ENCODE measurements around the gene PTPRF. TPM values are rescaled to one million over a fixed set of nuclear protein-coding genes. Genes with fewer than 3 reads are reported as not detected.

The PTPRF gene
- total and polyA plus RNA-seq, 4 experiments from 2014 or later, result not detected

DNA sequence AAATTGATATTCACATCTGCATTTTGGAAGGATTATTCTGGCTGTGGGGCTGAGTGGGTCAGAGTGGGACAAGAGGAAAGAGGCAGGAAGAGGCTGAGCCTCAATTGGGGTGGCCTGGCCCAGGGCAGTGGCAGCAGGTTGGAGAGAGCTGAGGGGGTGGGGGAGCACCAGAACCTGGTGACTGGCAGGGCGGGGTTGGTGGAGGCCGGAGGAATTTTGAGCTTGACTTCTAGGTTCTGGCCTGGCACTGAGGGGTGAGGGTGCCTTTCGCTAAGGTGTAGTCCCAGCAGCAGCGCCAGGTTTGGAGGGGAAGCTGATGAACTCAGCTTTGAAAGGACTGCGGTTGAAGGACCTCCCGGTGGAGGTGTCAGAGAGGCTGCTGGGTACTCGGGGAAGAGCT, 85.7 kb downstream of the PTPRF start:
- ChIA-PET CTCF (ENCODE audit: partially characterized antibody) (no interaction called here), POLR2A (ENCODE audit: partially characterized antibody) (no interaction called here)
- no peaks in the 10 kb centered on the region for H3K9me3 ChIP-seq (ENCODE audit: control insufficient read depth in 1 of 2, low read length in 2 of 2)
- Mint-ChIP-seq H3K4me1 (peaks cover 0 to 1% (median 0%) of the 10 kb centered on the region in 4 donors), H3K36me3 (no peaks in the 10 kb centered on the region), H3K4me3 (no peak overlapping the region), H3K27me3 (peaks cover 1% of the 10 kb centered on the region in 2 donors), H3K27ac (peak overlapping the region in 1 of 7 donors; percentile 1), H3K9me3 (peaks cover 0 to 3% (median 0%) of the 10 kb centered on the region in 8 donors)
- intact Hi-C loops (cut with micrococcal nuclease), result no loop called here
- no peaks in the 10 kb centered on the region for H3K36me3 ChIP-seq (ENCODE audit: insufficient read depth, low read length)
- H3K4me1 ChIP-seq (ENCODE audit: insufficient read depth, low read length), result no peaks in the 10 kb centered on the region
- H3K4me3 ChIP-seq (ENCODE audit: low read length in 2 of 2), result no peak overlapping the region
- no peak for DNase-seq
- no peaks in the 10 kb centered on the region for H3K27me3 ChIP-seq (ENCODE audit: insufficient read depth, low read length)
- no peak overlapping the region for H3K27ac ChIP-seq (ENCODE audit: low read depth, low read length)

DNA sequence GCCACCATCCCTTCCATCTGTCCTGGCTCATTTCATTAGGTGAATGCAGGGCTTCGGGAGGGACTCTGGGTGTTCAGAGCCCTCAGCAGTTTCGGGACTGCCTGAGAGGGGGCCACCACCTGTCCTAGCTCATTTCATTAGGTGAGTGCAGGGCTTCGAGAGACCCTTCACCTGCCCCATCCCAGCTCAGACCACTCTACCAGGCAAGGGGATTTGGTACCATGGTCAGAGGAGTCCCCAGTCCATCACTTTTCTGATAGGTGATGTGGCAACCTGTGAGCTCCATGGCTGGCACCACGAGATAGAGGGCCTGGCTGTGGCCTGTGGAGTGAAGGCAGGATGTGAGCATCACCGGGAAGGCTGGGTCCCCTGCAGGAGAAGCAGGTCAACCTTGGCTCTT, 86.3 kb downstream of the PTPRF start:
- Mint-ChIP-seq H3K4me1 (no peaks in the 10 kb centered on the region), H3K27me3 (peaks cover 1% of the 10 kb centered on the region in 2 donors), H3K27ac (no peak overlapping the region), H3K36me3 (no peaks in the 10 kb centered on the region), H3K4me3 (no peak overlapping the region), H3K9me3 (peaks cover 0 to 3% (median 0%) of the 10 kb centered on the region in 8 donors)
- ChIA-PET CTCF (ENCODE audit: partially characterized antibody) (no interaction called here), POLR2A (ENCODE audit: partially characterized antibody) (no interaction called here)
- H3K27ac ChIP-seq (ENCODE audit: low read depth, low read length), result no peak overlapping the region
- intact Hi-C loops (cut with micrococcal nuclease), result no loop called here
- H3K27me3 ChIP-seq (ENCODE audit: insufficient read depth, low read length), result no peaks in the 10 kb centered on the region
- no peaks in the 10 kb centered on the region for H3K9me3 ChIP-seq (ENCODE audit: control insufficient read depth in 1 of 2, low read length in 2 of 2)
- DNase-seq, result no peak
- no peak overlapping the region for H3K4me3 ChIP-seq (ENCODE audit: low read length in 2 of 2)
- H3K4me1 ChIP-seq (ENCODE audit: insufficient read depth, low read length), result no peaks in the 10 kb centered on the region
- no peaks in the 10 kb centered on the region for H3K36me3 ChIP-seq (ENCODE audit: insufficient read depth, low read length)

DNA sequence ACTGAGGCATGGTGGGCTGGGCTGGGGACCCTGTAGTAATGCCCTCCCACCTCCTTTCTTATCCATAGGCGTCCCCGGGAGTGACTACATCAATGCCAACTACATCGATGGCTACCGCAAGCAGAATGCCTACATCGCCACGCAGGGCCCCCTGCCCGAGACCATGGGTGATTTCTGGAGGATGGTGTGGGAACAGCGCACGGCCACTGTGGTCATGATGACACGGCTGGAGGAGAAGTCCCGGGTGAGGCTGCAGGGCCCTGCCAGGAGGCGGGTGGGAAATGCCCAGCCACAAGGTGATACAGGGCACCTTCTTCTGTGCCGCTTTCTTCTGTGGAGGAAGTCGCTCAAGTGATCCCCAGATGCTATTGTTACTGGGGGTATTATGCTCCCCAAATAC, 87.0 kb downstream of the PTPRF start:
- Mint-ChIP-seq H3K36me3 (no peaks in the 10 kb centered on the region), H3K9me3 (peaks cover 0 to 3% (median 0%) of the 10 kb centered on the region in 8 donors), H3K4me3 (no peak overlapping the region), H3K4me1 (no peaks in the 10 kb centered on the region), H3K27ac (no peak overlapping the region), H3K27me3 (peaks cover under 1 to 1% of the 10 kb centered on the region in 2 donors)
- no peak overlapping the region for H3K4me3 ChIP-seq (ENCODE audit: low read length in 2 of 2)
- no peaks in the 10 kb centered on the region for H3K9me3 ChIP-seq (ENCODE audit: control insufficient read depth in 1 of 2, low read length in 2 of 2)
- ChIA-PET CTCF (ENCODE audit: partially characterized antibody) (no interaction called here), POLR2A (ENCODE audit: partially characterized antibody) (no interaction called here)
- no peaks in the 10 kb centered on the region for H3K27me3 ChIP-seq (ENCODE audit: insufficient read depth, low read length)
- H3K4me1 ChIP-seq (ENCODE audit: insufficient read depth, low read length), result no peaks in the 10 kb centered on the region
- no peak overlapping the region for H3K27ac ChIP-seq (ENCODE audit: low read depth, low read length)
- no peaks in the 10 kb centered on the region for H3K36me3 ChIP-seq (ENCODE audit: insufficient read depth, low read length)
- no peak for DNase-seq
- intact Hi-C loops (cut with micrococcal nuclease), result no loop called here

DNA sequence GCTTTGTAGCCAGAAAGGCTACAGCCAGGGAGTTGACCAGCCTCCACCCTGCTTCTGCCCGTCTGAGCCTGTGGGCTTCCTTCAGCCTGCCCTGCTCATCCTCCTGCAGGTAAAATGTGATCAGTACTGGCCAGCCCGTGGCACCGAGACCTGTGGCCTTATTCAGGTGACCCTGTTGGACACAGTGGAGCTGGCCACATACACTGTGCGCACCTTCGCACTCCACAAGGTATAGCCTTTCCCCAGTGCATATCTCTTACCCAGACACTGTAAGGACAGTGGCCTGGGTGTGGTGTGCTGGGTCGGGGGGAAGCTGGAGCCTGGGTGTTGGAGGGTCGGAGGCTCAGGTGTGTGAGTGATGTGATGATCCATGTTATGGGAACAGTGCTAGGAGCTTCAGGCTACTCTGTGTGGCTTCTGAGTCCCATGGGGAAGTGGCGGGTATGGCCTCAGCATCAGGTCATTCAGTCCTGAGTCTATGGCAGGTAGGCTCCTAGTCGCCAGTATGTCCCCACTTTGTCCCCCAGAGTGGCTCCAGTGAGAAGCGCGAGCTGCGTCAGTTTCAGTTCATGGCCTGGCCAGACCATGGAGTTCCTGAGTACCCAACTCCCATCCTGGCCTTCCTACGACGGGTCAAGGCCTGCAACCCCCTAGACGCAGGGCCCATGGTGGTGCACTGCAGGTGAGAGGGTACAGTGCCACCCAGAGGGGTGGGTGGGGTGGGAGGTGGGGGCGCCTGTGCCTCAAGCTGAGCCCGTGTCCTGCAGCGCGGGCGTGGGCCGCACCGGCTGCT, 88.0 kb downstream of the PTPRF start:
- peaks cover 0 to 3% (median 0%) of the 10 kb centered on the region in 8 donors for H3K9me3 Mint-ChIP-seq
- H3K27ac ChIP-seq (ENCODE audit: low read depth, low read length), result no peak overlapping the region
- intact Hi-C loops (cut with micrococcal nuclease), result no loop called here
- H3K27ac Mint-ChIP-seq, result no peak overlapping the region
- H3K36me3 ChIP-seq (ENCODE audit: insufficient read depth, low read length), result no peaks in the 10 kb centered on the region
- ChIA-PET POLR2A (ENCODE audit: partially characterized antibody) (no interaction called here), CTCF (ENCODE audit: partially characterized antibody) (no interaction called here)
- no peaks in the 10 kb centered on the region for H3K36me3 Mint-ChIP-seq
- H3K9me3 ChIP-seq (ENCODE audit: control insufficient read depth in 1 of 2, low read length in 2 of 2), result no peaks in the 10 kb centered on the region
- H3K4me3 Mint-ChIP-seq, result no peak overlapping the region
- H3K27me3 Mint-ChIP-seq, result no peaks in the 10 kb centered on the region
- H3K4me1 ChIP-seq (ENCODE audit: insufficient read depth, low read length), result no peaks in the 10 kb centered on the region
- no peak overlapping the region for H3K4me3 ChIP-seq (ENCODE audit: low read length in 2 of 2)
- H3K4me1 Mint-ChIP-seq, result no peaks in the 10 kb centered on the region
- H3K27me3 ChIP-seq (ENCODE audit: insufficient read depth, low read length), result no peaks in the 10 kb centered on the region
- DNase-seq, result no peak

DNA sequence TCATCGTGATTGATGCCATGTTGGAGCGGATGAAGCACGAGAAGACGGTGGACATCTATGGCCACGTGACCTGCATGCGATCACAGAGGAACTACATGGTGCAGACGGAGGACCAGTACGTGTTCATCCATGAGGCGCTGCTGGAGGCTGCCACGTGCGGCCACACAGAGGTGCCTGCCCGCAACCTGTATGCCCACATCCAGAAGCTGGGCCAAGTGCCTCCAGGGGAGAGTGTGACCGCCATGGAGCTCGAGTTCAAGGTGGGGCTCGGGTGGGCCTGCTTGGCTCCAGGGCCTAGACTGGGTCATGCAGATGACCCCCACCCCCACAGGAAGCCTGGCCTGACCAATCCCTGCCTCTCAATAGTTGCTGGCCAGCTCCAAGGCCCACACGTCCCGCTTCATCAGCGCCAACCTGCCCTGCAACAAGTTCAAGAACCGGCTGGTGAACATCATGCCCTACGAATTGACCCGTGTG, 88.7 kb downstream of the PTPRF start:
- peaks cover 0 to 3% (median 0%) of the 10 kb centered on the region in 8 donors for H3K9me3 Mint-ChIP-seq
- H3K4me3 Mint-ChIP-seq, result no peak overlapping the region
- Histone ChIP-seq H3K4me1 (ENCODE audit: insufficient read depth, low read length) (no peaks in the 10 kb centered on the region), H3K9me3 (ENCODE audit: control insufficient read depth in 1 of 2, low read length in 2 of 2) (no peaks in the 10 kb centered on the region), H3K36me3 (ENCODE audit: insufficient read depth, low read length) (no peaks in the 10 kb centered on the region), H3K4me3 (ENCODE audit: low read length in 2 of 2) (no peak overlapping the region), H3K27ac (ENCODE audit: low read depth, low read length) (no peak overlapping the region), H3K27me3 (ENCODE audit: insufficient read depth, low read length) (no peaks in the 10 kb centered on the region)
- DNase-seq, result no peak
- no peaks in the 10 kb centered on the region for H3K4me1 Mint-ChIP-seq
- intact Hi-C loops (cut with micrococcal nuclease), result no loop called here
- POLR2A ChIA-PET (ENCODE audit: partially characterized antibody), result no interaction called here
- CTCF ChIA-PET (ENCODE audit: partially characterized antibody), result no interaction called here
- H3K27me3 Mint-ChIP-seq, result no peaks in the 10 kb centered on the region
- H3K36me3 Mint-ChIP-seq, result no peaks in the 10 kb centered on the region
- no peak overlapping the region for H3K27ac Mint-ChIP-seq

DNA sequence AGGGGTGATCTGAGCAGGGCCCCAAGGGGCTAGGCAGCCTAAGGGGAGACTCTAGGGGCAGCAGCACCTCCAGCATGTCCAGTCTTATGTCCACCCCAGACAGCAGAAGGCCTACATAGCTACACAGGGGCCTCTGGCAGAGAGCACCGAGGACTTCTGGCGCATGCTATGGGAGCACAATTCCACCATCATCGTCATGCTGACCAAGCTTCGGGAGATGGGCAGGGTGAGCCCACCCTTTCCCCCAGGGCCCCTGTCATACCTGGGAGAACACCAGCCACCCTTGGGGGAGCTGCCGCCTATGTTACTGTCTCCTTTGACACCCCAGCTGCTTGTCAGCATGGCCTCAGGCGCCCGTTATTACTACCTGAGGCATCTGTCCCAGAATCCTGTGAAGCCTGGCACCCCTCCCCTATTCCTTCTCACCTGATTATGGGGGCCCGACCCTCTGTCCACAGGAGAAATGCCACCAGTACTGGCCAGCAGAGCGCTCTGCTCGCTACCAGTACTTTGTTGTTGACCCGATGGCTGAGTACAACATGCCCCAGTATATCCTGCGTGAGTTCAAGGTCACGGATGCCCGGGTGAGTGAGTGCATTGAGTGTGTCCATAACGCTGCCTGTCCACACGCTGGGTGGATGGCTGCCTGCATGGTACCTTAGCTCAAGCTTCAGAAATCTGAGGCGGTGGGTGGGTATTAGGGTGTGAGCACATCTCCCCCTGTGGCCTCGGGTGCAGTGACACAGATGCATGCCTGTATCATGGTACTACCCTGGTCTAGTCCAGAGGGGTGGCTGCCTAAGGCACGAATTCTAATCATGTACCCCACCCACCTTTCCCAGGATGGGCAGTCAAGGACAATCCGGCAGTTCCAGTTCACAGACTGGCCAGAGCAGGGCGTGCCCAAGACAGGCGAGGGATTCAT, 89.6 kb downstream of the PTPRF start:
- no peaks in the 10 kb centered on the region for H3K4me1 Mint-ChIP-seq
- H3K27me3 ChIP-seq (ENCODE audit: insufficient read depth, low read length), result no peaks in the 10 kb centered on the region
- no peak for DNase-seq
- no peaks in the 10 kb centered on the region for H3K4me1 ChIP-seq (ENCODE audit: insufficient read depth, low read length)
- no peak overlapping the region for H3K27ac Mint-ChIP-seq
- peaks cover 0 to 3% (median 0%) of the 10 kb centered on the region in 8 donors for H3K9me3 Mint-ChIP-seq
- H3K36me3 Mint-ChIP-seq, result no peaks in the 10 kb centered on the region
- CTCF ChIA-PET (ENCODE audit: partially characterized antibody), result no interaction called here
- no peak overlapping the region for H3K27ac ChIP-seq (ENCODE audit: low read depth, low read length)
- no peak overlapping the region for H3K4me3 Mint-ChIP-seq
- no peaks in the 10 kb centered on the region for H3K9me3 ChIP-seq (ENCODE audit: control insufficient read depth in 1 of 2, low read length in 2 of 2)
- H3K27me3 Mint-ChIP-seq, result no peaks in the 10 kb centered on the region
- POLR2A ChIA-PET (ENCODE audit: partially characterized antibody), result no interaction called here
- intact Hi-C loops (cut with micrococcal nuclease), result no loop called here
- no peaks in the 10 kb centered on the region for H3K36me3 ChIP-seq (ENCODE audit: insufficient read depth, low read length)
- H3K4me3 ChIP-seq (ENCODE audit: low read length in 2 of 2), result no peak overlapping the region

DNA sequence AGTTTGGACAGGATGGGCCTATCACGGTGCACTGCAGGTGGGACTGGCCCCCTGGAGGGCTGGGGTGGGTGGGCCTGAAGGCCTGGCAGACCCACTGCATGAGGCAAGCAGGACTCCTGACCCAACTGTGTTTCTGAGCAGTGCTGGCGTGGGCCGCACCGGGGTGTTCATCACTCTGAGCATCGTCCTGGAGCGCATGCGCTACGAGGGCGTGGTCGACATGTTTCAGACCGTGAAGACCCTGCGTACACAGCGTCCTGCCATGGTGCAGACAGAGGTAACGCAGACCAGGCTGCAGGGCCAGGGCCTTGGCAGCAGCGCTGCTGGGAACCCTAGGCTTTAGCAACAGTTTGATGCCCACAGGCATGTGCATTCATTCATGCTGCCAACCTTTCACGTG, 90.3 kb downstream of the PTPRF start:
- Histone ChIP-seq H3K36me3 (ENCODE audit: insufficient read depth, low read length) (no peaks in the 10 kb centered on the region), H3K27me3 (ENCODE audit: insufficient read depth, low read length) (no peaks in the 10 kb centered on the region), H3K4me3 (ENCODE audit: low read length in 2 of 2) (no peak overlapping the region), H3K9me3 (ENCODE audit: control insufficient read depth in 1 of 2, low read length in 2 of 2) (no peaks in the 10 kb centered on the region), H3K27ac (ENCODE audit: low read depth, low read length) (no peak overlapping the region), H3K4me1 (ENCODE audit: insufficient read depth, low read length) (no peaks in the 10 kb centered on the region)
- H3K27ac Mint-ChIP-seq, result no peak overlapping the region
- POLR2A ChIA-PET (ENCODE audit: partially characterized antibody), result no interaction called here
- CTCF ChIA-PET (ENCODE audit: partially characterized antibody), result no interaction called here
- no peak for DNase-seq
- no peaks in the 10 kb centered on the region for H3K4me1 Mint-ChIP-seq
- peaks cover 0 to 3% (median 0%) of the 10 kb centered on the region in 8 donors for H3K9me3 Mint-ChIP-seq
- no peaks in the 10 kb centered on the region for H3K27me3 Mint-ChIP-seq
- H3K36me3 Mint-ChIP-seq, result no peaks in the 10 kb centered on the region
- no peak overlapping the region for H3K4me3 Mint-ChIP-seq
- intact Hi-C loops (cut with micrococcal nuclease), result no loop called here

Data from CD4-positive, alpha-beta memory T cell (primary cell).